LNCaP clone FGC (cell line): ENCODE results near the gene GHRH.

Experiments
- DNase-seq: peaks from one replicate; pipeline ENCODE4 v3.0.0-alpha.2; 2011; ENCODE audit warnings: low read depth
- H3K4me3 ChIP-seq: 2 replicates; pipeline ENCODE4 v1.5.1; 2011; ENCODE audit warnings: mild to moderate bottlenecking, low read depth, low read length, control low read depth
- TF ChIP-seq, protein P1 (sequence below): IDR thresholded peaks from 2 replicates; pipeline ENCODE4 v1.5.1; 2012; ENCODE audit warnings: mild to moderate bottlenecking; ENCODE audit not compliant: control insufficient read depth, insufficient read depth; ENCODE audit errors: extremely low read depth

Gene GHRH

DNA sequence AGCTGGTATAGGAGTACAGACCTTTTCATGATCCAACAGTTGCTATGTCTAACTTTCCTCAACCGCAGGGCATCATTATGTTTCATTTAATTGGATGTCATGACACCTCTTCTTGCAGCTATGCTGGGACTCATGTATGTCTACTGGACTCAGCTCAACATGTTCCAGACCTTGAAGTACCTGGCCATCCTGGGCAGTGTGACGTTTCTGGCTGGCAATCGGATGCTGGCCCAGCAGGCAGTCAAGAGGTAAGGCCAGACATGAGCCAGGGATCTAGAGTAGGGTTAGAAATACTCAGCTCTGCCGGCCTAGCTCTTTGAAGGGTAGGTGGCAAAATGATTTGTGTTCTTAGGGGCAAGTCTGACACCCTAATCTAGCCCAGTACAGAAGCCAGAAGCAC is 25.2 kb downstream of the GHRH start:
- TF ChIP-seq, protein P1, sequence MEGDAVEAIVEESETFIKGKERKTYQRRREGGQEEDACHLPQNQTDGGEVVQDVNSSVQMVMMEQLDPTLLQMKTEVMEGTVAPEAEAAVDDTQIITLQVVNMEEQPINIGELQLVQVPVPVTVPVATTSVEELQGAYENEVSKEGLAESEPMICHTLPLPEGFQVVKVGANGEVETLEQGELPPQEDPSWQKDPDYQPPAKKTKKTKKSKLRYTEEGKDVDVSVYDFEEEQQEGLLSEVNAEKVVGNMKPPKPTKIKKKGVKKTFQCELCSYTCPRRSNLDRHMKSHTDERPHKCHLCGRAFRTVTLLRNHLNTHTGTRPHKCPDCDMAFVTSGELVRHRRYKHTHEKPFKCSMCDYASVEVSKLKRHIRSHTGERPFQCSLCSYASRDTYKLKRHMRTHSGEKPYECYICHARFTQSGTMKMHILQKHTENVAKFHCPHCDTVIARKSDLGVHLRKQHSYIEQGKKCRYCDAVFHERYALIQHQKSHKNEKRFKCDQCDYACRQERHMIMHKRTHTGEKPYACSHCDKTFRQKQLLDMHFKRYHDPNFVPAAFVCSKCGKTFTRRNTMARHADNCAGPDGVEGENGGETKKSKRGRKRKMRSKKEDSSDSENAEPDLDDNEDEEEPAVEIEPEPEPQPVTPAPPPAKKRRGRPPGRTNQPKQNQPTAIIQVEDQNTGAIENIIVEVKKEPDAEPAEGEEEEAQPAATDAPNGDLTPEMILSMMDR, result no peak
- no peak overlapping the region for H3K4me3 ChIP-seq
- DNase-seq, result no peak

DNA sequence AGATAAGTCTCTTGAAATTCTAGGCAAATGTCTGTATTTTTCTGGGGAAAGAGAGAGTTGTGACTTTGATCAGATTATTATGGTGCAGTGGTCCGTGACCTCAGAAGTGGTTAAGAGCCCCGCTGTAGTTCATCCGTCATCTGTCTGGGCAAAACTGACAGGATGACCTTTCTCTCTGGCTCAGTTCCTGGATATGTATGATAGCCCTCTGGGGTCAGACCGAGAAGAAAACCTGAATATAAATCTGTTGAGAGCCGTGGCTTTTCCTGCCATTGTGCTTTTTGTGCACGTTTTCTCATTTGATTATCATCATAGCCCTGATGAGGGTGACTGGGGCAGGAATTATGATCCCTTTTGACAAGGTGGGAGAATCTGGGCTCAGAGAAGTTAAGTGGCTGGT is 26.5 kb downstream of the GHRH start:
- TF ChIP-seq, protein P1, result no peak
- no peak overlapping the region for H3K4me3 ChIP-seq
- DNase-seq, result no peak

DNA sequence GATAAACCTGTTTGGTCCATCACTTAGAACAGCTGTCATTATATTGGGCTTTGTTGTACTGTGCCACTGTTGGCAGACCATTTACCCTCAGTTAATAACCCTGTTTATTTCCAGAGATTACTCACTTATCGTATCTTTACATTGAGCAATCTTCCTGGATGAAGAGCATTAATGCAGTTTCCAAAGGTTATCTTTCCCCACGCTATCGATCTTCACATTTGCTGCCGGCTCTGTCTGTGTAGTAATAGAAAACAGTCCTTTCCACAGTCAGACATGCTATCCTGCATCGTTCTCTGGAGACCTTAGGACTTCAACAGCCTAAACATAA is 27.4 kb downstream of the GHRH start:
- TF ChIP-seq, protein P1, result no peak

DNA sequence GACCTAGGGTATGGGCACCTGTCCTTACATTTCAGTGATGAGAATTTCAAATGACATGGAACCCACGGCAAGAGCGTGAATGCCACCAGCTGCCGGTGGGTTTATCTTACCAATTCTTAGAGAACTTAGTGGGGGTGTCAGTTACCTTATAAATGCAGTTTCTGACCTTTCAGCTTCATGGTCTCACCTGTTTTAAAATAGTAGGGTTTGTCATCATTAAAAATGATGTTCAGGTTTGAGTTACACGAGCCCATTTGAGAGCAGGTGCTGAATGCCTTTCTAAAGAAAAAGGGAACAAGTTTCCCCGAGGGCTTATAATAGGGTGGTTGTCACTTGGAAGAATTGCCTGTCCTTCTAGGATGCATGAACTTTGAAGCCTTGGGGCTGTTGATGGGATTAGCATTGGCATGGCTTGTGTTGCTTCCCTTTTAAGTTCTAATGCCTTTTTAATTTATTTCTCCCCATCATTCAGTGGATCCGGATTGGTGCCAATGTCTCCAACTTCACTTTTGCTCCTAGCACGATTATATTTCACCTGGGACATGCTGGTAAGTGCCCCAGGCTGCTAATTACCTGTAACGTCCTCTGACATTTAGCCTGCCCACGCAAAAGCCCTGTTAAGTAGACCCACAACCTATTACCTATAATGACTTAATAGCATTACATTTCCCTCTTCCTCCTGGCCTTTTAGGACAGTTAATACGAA is 27.9 kb downstream of the GHRH start:
- DNase-seq, result no peak
- no peak overlapping the region for H3K4me3 ChIP-seq
- TF ChIP-seq, protein P1, result no peak

More for the DNA sequence above, 27.4 kb downstream of the GHRH start:
- H3K4me3 ChIP-seq, result no peak overlapping the region
- no peak for DNase-seq

DNA sequence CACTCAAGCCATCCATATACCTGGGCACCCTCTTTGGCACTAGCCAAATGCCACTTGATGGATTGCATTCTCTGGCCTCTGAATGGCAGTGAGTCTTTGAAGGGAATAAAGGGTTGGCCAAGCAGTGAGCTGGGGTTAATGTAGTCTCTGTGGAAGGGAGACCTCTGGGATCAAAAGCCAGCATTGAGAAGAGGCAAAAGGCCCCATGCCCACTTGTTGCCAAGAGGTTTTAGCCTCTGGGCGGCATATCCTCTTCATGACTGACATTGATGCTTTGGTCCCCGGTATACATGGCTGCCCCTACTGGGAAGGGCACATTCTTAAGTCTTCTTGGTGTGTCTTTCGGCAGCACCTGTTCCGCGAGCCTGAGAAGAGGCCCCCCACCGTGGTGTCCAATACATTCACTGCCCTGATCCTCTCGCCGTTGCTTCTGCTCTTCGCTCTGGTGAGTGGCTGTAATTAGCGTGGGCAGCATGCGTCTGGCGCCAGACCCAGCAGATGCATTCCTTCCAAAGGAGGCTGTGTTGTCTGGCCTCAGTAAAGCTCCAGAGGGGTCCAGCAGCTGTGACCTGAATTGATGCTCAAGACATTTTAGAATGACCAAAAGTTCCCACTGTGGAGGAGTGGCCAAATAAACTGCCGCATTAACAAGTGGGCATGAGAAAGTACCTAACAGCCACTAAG is 29.5 kb downstream of the GHRH start:
- DNase-seq, result no peak
- TF ChIP-seq, protein P1, result no peak
- H3K4me3 ChIP-seq, result no peak overlapping the region

DNA sequence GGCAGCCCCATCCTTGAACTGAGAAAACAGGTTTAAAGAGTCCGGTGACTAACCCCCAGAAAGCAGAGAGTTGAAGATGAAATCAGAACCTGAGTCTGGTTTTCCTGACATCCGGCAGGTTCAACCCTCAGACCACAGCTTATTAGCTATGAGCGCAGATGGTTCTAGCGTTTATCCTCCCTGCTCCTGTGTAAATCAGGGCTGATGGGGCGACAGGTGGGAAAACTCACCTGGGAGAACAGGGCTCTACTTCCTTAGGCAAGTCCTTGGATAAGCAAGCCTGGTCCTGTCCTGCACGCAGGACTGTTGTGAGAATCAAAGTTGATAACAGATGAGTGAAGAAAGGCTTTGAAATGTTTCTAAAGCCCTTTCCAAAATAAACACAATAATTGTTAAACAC is 31.4 kb downstream of the GHRH start:
- no peak overlapping the region for H3K4me3 ChIP-seq
- no peak for DNase-seq
- TF ChIP-seq, protein P1, result no peak
